Measurements from ENCODE around the gene NR5A2.

The NR5A2 gene

DNA sequence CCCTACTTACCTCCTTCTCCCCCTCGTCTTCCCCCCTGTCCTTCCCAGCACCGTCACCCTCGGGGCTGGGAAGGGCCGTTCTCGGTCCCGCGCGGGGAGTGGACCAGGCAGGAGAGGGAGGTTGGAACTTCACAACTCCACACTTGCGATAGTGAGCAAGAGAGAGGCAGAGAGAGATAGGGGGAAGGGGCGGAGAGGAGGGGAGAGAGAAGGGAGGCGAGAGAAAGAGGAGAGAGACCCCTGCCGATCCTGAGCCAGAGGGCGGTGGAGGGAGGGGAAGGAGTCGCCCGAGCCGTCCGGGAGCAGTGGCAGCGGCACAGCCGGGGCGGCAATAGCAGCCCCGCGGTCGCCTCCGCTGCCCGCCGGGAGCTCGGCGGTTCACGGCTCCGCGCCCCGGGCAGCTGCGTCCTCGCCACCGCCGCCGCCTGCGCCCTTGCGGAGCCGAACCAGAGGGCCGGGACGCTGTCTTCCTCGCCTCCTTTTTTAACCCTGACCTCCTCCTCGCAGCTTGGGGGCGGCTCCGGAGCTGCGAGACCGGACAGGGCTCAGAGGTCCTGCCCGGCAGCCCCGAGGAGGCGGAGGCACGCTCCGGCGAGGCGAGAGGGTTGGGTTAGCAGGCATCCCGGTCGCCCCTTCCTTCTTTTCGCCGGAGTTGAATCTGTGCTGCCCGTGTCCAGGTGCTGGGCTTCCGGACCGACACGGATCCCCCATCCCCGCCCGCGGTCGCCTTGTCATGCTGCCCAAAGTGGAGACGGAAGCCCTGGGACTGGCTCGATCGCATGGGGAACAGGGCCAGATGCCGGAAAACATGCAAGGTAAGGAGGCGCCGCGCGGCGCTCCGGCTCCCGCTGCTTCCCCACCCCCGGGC, 11.7 kb downstream of the NR5A2 start:
- Mint-ChIP-seq H3K27me3 (peaks cover 45% of the 10 kb centered on the region), H3K36me3 (ENCODE audit: low read depth) (no peaks in the 10 kb centered on the region), H3K4me3 (peak overlapping the region; percentile 85), H3K4me1 (ENCODE audit: low read depth) (peaks cover 51% of the 10 kb centered on the region), H3K27ac (no peak overlapping the region), H3K9me3 (no peaks in the 10 kb centered on the region)
- intact Hi-C loops (cut with micrococcal nuclease), result loop anchor here (10.0 kb wide), 1 partner anchor 354 kb away; no protein-coding TSS in a partner anchor

DNA sequence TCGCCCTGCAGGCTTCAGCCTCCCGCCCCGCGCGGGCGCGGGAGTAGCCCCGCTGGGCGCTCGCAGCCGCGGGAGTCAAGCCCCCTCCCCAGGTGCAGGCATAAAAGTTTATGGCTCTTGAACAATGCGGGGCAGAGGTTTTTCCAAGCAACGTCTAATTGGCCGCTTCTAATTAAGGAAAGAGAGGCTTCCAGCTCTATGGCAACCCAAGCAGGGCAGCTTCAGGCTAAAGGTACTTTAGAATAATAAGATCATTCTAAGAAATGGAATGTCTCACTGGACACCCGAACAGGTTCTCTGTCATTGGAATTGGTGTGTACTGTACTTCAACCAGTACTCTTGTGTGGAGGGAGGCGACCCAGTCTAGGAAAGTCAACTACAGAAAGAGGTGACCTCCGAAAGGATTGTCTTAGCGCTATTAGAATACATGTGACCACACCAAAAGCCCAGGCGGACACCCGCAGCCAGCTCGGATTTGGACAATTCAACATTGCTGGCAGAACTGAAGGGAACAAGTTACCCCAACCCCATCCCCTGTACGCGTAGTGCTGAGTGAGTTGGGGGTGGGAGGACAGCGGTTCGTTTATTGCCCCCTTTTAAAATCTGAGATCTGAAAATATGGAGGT, 12.5 kb downstream of the NR5A2 start:
- peaks cover 51% of the 10 kb centered on the region for H3K4me1 Mint-ChIP-seq (ENCODE audit: low read depth)
- H3K36me3 Mint-ChIP-seq (ENCODE audit: low read depth), result no peaks in the 10 kb centered on the region
- no peak overlapping the region for H3K27ac Mint-ChIP-seq
- peak overlapping the region; percentile 85 for H3K4me3 Mint-ChIP-seq
- H3K9me3 Mint-ChIP-seq, result no peaks in the 10 kb centered on the region
- peaks cover 48% of the 10 kb centered on the region for H3K27me3 Mint-ChIP-seq
- intact Hi-C loops (cut with micrococcal nuclease), result loop anchor here (10.0 kb wide), 1 partner anchor 355 kb away; no protein-coding TSS in a partner anchor

DNA sequence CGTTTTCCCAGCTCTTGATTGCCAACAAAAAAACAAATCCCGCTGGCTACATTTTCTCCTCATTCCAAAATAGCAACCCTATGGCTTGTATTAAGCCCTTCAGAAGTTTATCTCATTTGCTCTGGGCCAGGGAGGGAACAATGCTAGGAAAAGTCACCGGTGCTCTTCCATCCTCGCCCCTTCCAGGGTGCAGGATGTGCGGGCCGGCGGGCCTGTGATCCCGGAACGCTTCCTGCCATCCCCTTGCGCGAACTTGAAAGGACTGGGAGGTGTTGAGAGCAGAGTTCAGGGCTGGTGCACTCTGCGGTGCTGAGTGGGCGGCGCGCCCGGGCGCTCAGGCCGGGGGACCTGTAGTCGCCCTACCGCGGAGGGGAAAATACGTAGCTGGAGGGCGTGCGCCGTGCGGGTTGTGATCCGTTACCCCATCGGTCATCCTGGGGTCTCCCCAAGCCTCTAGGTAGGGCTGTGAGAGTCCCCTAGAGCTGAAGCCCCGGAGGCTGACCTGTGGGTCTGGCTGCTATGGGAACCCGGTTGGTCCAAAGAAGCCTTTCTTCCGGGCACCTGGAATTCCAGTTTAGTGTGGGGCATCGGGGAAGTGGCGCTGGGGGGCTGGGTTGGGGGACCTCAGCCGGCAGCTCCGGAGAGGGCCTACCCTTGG, 13.1 kb downstream of the NR5A2 start:
- peaks cover 51% of the 10 kb centered on the region for H3K4me1 Mint-ChIP-seq (ENCODE audit: low read depth)
- H3K27ac Mint-ChIP-seq, result no peak overlapping the region
- intact Hi-C loops (cut with micrococcal nuclease), result no loop called here
- no peak overlapping the region for H3K4me3 Mint-ChIP-seq
- H3K9me3 Mint-ChIP-seq, result no peaks in the 10 kb centered on the region
- peaks cover 55% of the 10 kb centered on the region for H3K27me3 Mint-ChIP-seq
- H3K36me3 Mint-ChIP-seq (ENCODE audit: low read depth), result no peaks in the 10 kb centered on the region

DNA sequence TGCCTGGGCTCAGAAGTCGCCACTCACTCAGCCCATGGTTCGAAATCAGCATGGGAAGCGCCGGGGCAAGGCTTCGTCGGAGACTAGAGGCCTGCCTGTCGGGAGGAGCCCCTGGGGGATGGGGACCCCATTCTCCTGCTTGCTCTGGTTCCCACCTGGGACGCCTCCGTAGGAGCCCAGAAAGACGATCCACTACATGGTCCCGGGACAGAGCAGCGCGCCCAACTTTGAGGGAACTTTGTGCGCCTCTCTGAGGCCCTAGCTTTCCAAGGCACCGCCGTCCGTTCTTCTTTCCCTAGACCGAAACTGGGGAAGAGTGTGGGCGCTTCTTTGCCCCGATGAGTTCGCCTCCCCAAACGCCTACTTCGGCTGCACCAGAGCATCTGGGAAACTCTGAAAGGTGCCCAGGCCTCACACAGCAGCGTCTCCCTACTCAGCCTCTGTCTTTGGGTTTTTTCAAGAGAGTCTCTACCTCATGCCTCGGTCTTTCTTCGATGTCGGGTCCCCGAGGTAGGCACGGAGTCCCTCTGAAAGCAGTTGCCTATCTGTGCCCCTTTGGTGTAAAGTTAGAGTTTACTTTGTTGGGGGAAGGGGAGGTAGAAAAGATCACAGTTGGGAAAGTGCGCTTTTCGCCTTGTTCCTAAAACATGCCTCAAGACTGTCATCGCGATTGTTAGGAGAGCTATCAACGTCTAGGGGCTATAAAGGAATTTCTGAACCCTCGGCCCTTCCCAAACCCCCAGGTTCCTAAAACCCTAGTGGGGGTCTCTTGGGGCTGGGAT, 14.0 kb downstream of the NR5A2 start:
- intact Hi-C loops (cut with micrococcal nuclease), result no loop called here
- peaks cover 51% of the 10 kb centered on the region for H3K4me1 Mint-ChIP-seq (ENCODE audit: low read depth)
- no peak overlapping the region for H3K27ac Mint-ChIP-seq
- H3K36me3 Mint-ChIP-seq (ENCODE audit: low read depth), result no peaks in the 10 kb centered on the region
- H3K27me3 Mint-ChIP-seq, result peaks cover 57% of the 10 kb centered on the region
- H3K9me3 Mint-ChIP-seq, result no peaks in the 10 kb centered on the region
- no peak overlapping the region for H3K4me3 Mint-ChIP-seq

DNA sequence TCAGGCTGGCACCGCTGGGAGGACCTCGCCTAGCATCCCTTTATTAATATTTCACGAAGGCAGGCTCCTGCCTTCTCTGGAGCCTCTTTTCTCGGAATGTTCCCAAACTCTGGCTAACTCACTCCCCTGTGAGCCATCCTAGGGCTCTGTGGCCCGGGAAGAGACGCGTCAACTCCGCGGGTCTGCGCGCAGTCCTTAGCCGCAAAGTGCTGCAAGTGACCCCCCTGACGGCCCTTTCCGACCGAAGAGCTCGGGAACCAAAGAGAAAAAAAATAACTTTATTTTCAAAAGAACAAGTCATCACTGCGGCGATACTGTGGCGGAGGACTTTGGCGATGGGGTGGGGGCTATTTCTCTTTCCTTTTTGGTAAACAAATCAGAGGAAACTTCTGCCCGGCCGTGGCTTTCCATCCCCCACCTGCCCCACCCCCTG, 14.6 kb downstream of the NR5A2 start:
- intact Hi-C loops (cut with micrococcal nuclease), result no loop called here
- Mint-ChIP-seq H3K4me3 (peak overlapping the region; percentile 11), H3K9me3 (no peaks in the 10 kb centered on the region), H3K4me1 (ENCODE audit: low read depth) (peaks cover 51% of the 10 kb centered on the region), H3K27ac (no peak overlapping the region), H3K36me3 (ENCODE audit: low read depth) (no peaks in the 10 kb centered on the region), H3K27me3 (peaks cover 58% of the 10 kb centered on the region)

DNA sequence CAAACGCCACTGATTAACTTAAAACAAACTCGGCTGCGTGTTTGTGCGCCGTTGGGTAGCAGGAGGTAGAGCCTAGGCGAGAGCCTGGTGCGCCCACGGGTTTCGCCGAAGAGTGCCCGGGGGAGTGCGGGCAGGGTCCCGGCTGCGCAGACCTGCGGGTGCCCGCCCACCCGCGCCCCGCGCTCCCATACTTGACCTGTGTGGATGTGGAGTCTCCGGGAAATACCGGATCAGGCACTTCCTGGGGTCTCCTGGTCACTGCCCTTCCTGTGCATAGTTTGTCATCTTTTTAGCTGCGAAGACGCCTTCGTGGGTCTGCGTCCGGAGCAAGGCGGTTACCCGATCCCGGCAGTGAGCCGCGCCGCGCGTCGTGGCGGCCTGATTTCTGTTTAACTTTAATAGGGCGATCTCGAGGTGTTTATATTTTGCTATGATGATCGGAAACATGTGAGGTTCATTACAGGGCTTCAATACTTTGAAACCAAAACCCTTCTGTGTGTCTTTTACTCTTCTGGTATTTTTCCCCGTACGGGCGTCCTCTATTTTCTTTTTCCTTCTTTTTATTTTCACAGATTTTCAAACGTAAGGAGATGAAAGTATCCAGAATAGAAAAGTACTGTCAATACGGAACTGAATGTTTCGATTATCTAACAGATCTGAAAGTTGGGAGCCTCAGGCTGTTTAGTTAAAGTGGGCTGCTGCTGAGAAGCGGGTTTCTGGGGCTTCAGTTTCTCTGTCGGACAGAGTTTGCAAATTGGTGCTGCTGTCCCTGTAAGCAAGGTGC, 15.2 kb downstream of the NR5A2 start:
- peaks cover 62% of the 10 kb centered on the region for H3K27me3 Mint-ChIP-seq
- no peak overlapping the region for H3K27ac Mint-ChIP-seq
- no peaks in the 10 kb centered on the region for H3K36me3 Mint-ChIP-seq (ENCODE audit: low read depth)
- intact Hi-C loops (cut with micrococcal nuclease), result no loop called here
- H3K4me3 Mint-ChIP-seq, result peak overlapping the region; percentile 72
- peaks cover 51% of the 10 kb centered on the region for H3K4me1 Mint-ChIP-seq (ENCODE audit: low read depth)
- no peaks in the 10 kb centered on the region for H3K9me3 Mint-ChIP-seq

DNA sequence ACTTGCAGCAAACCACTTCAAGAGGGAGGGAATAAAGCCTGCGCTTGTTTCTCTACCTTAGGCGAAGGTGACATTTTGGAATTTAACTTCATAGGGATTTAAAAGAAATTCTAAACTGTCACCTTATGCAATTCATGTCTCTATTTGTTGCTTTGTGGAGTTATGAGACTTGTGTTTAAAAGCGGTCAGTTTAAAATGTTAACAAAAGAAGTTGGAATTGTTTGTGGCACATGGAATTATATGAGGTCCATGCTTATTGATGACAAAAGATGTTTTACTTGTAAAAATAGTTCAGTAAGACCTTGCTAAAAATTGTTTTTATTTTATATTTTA, 15.8 kb downstream of the NR5A2 start:
- no peak overlapping the region for H3K27ac Mint-ChIP-seq
- peak overlapping the region; percentile 72 for H3K4me3 Mint-ChIP-seq
- peaks cover 62% of the 10 kb centered on the region for H3K27me3 Mint-ChIP-seq
- intact Hi-C loops (cut with micrococcal nuclease), result no loop called here
- H3K9me3 Mint-ChIP-seq, result no peaks in the 10 kb centered on the region
- H3K4me1 Mint-ChIP-seq (ENCODE audit: low read depth), result peaks cover 46% of the 10 kb centered on the region
- no peaks in the 10 kb centered on the region for H3K36me3 Mint-ChIP-seq (ENCODE audit: low read depth)

DNA sequence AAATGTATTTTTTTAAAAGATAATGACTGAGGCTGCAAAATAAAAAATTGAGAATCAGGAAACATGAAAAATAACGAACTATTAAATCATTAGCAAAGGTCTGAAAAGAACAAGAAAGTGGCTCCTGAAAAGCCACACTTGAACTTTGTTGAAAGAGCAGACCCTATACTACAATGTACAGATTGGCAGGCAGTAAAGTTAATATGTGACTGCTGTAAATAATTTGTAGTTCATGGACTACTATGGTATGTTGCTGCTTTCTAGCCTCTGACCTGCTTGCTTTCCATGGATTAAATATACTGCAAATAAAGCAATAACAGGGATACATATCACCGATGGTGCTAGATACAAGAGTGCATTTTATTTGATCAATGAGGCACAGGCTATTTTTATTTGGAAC, 18.6 kb downstream of the NR5A2 start:
- Mint-ChIP-seq H3K9me3 (no peaks in the 10 kb centered on the region), H3K36me3 (ENCODE audit: low read depth) (no peaks in the 10 kb centered on the region), H3K4me1 (ENCODE audit: low read depth) (peaks cover 19% of the 10 kb centered on the region), H3K4me3 (no peak overlapping the region), H3K27me3 (peaks cover 47% of the 10 kb centered on the region), H3K27ac (no peak overlapping the region)
- intact Hi-C loops (cut with micrococcal nuclease), result no loop called here

DNA sequence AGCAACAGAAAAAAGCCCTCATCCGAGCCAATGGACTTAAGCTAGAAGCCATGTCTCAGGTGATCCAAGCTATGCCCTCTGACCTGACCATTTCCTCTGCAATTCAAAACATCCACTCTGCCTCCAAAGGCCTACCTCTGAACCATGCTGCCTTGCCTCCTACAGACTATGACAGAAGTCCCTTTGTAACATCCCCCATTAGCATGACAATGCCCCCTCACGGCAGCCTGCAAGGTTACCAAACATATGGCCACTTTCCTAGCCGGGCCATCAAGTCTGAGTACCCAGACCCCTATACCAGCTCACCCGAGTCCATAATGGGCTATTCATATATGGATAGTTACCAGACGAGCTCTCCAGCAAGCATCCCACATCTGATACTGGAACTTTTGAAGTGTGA, 20.7 kb downstream of the NR5A2 start:
- Mint-ChIP-seq H3K4me3 (no peak overlapping the region), H3K36me3 (ENCODE audit: low read depth) (no peaks in the 10 kb centered on the region), H3K27me3 (peaks cover 37% of the 10 kb centered on the region), H3K27ac (no peak overlapping the region), H3K9me3 (no peaks in the 10 kb centered on the region), H3K4me1 (ENCODE audit: low read depth) (no peaks in the 10 kb centered on the region)
- intact Hi-C loops (cut with micrococcal nuclease), result no loop called here

DNA sequence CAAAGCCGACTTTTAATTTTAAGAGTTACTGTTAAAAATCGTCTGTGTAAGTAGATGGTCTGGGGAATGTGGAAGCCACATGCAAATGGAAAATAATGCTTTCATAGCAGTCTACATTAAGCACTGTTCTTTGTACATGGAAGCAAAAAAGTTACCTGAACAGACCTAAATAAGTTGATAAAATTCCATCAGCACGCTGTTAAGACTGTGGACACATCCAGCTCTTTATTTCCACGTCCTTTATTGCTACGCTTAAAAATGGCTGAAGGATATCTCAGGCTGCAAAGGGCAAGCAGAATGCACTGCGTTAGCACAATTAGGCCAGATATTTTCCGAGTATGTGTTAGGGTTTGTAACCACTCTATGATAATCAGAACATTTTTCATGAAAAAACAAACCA, 22.3 kb downstream of the NR5A2 start:
- Mint-ChIP-seq H3K4me3 (no peak overlapping the region), H3K27ac (no peak overlapping the region), H3K4me1 (ENCODE audit: low read depth) (no peaks in the 10 kb centered on the region), H3K9me3 (no peaks in the 10 kb centered on the region), H3K36me3 (ENCODE audit: low read depth) (no peaks in the 10 kb centered on the region), H3K27me3 (peaks cover 30% of the 10 kb centered on the region)
- intact Hi-C loops (cut with micrococcal nuclease), result no loop called here

DNA sequence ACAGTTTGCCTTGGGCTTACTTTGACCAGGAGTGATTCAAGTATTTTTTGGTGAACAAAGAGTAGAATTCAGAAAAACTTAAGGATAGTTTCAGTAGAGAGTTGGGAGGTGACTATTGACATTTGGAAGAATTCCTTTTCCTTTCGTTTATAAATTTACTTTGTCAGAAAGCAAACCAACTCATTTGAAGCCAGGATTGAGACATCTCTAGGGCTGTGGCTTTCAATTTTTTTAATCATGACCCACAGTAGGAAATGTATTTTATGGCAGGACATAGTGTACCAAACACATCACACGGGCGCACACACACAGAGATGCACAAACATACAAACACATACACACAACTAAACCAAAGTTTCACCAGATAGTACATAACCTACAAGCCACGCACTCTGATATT, 24.1 kb downstream of the NR5A2 start:
- H3K27me3 Mint-ChIP-seq, result peaks cover 29% of the 10 kb centered on the region
- H3K36me3 Mint-ChIP-seq (ENCODE audit: low read depth), result no peaks in the 10 kb centered on the region
- H3K4me1 Mint-ChIP-seq (ENCODE audit: low read depth), result no peaks in the 10 kb centered on the region
- intact Hi-C loops (cut with micrococcal nuclease), result no loop called here
- no peak overlapping the region for H3K27ac Mint-ChIP-seq
- no peak overlapping the region for H3K4me3 Mint-ChIP-seq
- H3K9me3 Mint-ChIP-seq, result no peaks in the 10 kb centered on the region

DNA sequence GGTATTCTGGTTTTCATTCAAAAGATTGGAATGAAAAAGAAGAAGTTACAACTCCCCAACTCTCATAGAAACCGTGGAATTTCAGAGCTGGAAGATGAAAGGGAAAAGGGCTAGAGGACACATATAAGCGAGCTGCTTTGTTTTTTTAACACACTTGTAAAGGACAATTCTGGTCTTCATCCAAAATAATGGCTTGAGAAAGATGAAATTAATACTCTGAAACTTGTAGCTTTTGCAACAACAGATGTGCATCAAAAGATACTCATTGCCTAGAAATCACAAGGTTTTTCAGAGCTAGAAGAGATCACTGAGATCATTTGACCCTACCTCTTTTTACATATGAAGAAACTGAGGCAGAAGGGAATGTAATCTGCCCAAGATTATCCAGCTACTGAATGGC, 25.6 kb downstream of the NR5A2 start:
- intact Hi-C loops (cut with micrococcal nuclease), result no loop called here
- Mint-ChIP-seq H3K4me1 (ENCODE audit: low read depth) (no peaks in the 10 kb centered on the region), H3K4me3 (no peak overlapping the region), H3K27ac (no peak overlapping the region), H3K27me3 (peaks cover 26% of the 10 kb centered on the region), H3K36me3 (ENCODE audit: low read depth) (no peaks in the 10 kb centered on the region), H3K9me3 (no peaks in the 10 kb centered on the region)

DNA sequence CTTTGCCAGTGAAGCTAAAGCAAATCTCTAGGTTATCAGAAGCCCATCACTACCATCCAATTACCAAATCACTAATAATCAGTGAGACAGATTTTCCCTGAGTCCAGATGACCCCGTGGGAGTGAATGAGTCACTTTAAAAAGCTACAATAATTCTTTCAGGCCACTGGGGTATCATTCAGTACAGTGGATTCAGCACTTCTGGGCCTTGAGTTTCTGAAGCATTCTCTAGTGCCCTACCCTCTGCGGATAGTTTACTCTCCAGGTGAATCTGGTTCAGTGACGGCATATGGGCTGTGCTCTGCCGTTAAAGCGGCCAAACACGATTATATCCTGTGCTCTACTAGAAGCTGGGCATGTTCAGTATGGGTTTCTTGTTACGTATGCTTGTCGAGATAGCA, 26.1 kb downstream of the NR5A2 start:
- Mint-ChIP-seq H3K27ac (no peak overlapping the region), H3K9me3 (no peaks in the 10 kb centered on the region), H3K4me1 (ENCODE audit: low read depth) (no peaks in the 10 kb centered on the region), H3K4me3 (no peak overlapping the region), H3K36me3 (ENCODE audit: low read depth) (no peaks in the 10 kb centered on the region), H3K27me3 (peaks cover 26% of the 10 kb centered on the region)
- intact Hi-C loops (cut with micrococcal nuclease), result no loop called here

Measured in dendritic cell treated with granulocyte-macrophage colony-stimulating factor and Interleukin-4, amounts not matched to agents 40 ng/mL and 50 ng/mL, for 4 days (primary cell).